ENCODE measurements around the gene VAMP1. TPM values are rescaled to one million over a fixed set of nuclear protein-coding genes. Genes with fewer than 3 reads are reported as not detected.

Gene VAMP1
- total and polyA plus RNA-seq, 2 of the 13 experiments (the other 11 are each of a cell fraction or from before 2014, with no cell fraction given), result 2.5 to 7.4 TPM

- no peak for TF ChIP-seq FOXO4 (CRISPR knock-in tag; conservative IDR thresholded peaks at IDR 0.05)
- peak; percentile 48; the same call in 1 of the 2 replicates for TF ChIP-seq MAZ (IDR thresholded peaks at IDR 0.05; ENCODE audit: borderline replicate concordance, low read depth, low read length)
- TF ChIP-seq MAZ (CRISPR knock-in tag; IDR thresholded peaks at IDR 0.05; ENCODE audit: low read depth), result peak; percentile 57
- no peak for TF ChIP-seq TBX3 (IDR thresholded peaks at IDR 0.05; ENCODE audit: borderline replicate concordance)
- no peak; the same call in 1 of the 2 replicates for TF ChIP-seq CSRNP1 (CRISPR knock-in tag; IDR thresholded peaks at IDR 0.05)
- TF ChIP-seq TGIF2 (CRISPR knock-in tag; IDR thresholded peaks at IDR 0.05), result peak; percentile 74; the same call in 1 of the 2 replicates
- no peak for TF ChIP-seq ATM (IDR thresholded peaks at IDR 0.05; ENCODE audit: borderline replicate concordance)
- TF ChIP-seq RORA (CRISPR knock-in tag; IDR thresholded peaks at IDR 0.05), result no peak
- no peak for TF ChIP-seq ZBTB7B (CRISPR knock-in tag; IDR thresholded peaks at IDR 0.05)
- TF ChIP-seq SAP130 (CRISPR knock-in tag; IDR thresholded peaks at IDR 0.05; ENCODE audit: low read depth), result peak; percentile 77
- peak; percentile 22; the same call in 1 of the 2 replicates for TF ChIP-seq ZSCAN29 (CRISPR knock-in tag; conservative IDR thresholded peaks at IDR 0.05)
- peak; percentile 64 for TF ChIP-seq HDAC1 (CRISPR knock-in tag; IDR thresholded peaks at IDR 0.05)
- peak; percentile 89 for TF ChIP-seq ZFX (CRISPR knock-in tag; IDR thresholded peaks at IDR 0.05; ENCODE audit: low read depth)
- TF ChIP-seq NFE2L2 (IDR thresholded peaks at IDR 0.05; ENCODE audit: low read length), result no peak
- no peak for TF ChIP-seq SP5 (CRISPR knock-in tag; IDR thresholded peaks at IDR 0.05; ENCODE audit: borderline replicate concordance, low read depth)
- peak; percentile 74 for TF ChIP-seq USF2 (IDR thresholded peaks at IDR 0.05; ENCODE audit: low read depth, low read length)
- peak; percentile 85; the same call in 1 of the 2 replicates for TF ChIP-seq USF2 (CRISPR knock-in tag; IDR thresholded peaks at IDR 0.05; ENCODE audit: borderline replicate concordance)
- TF ChIP-seq WIZ (CRISPR knock-in tag; IDR thresholded peaks at IDR 0.05), result 0 out of 2 replicates have a peak, but pooled peaks have one; percentile 30
- TF ChIP-seq SKI (IDR thresholded peaks at IDR 0.05; ENCODE audit: partially characterized antibody), result no peak
- TF ChIP-seq ZNF510 (CRISPR knock-in tag; IDR thresholded peaks at IDR 0.05; ENCODE audit: low read depth), result 0 out of 2 replicates have a peak, but pooled peaks have one; percentile 42
- peak; percentile 66; the same call in 1 of the 2 replicates for TF ChIP-seq KLF12 (CRISPR knock-in tag; IDR thresholded peaks at IDR 0.05; ENCODE audit: borderline replicate concordance)
- TF ChIP-seq MEF2D (CRISPR knock-in tag; IDR thresholded peaks at IDR 0.05), result peak; percentile 23; the same call in 1 of the 2 replicates
- peak; percentile 87 for TF ChIP-seq POLR2AphosphoS5 (IDR thresholded peaks at IDR 0.05; ENCODE audit: low read depth, low read length)
- TF ChIP-seq ATF2 (CRISPR knock-in tag; IDR thresholded peaks at IDR 0.05), result no peak
These were observed 18.9 kb downstream of the VAMP1 start, which contains the start of gene TAPBPL (continued) for GRCh38 chr12:6451348-6452244.
